Prostate gland (tissue), 2 donors: ENCODE data around the gene CHRD.

ENCODE experiments used
- CTCF ChIP-seq, 4 experiments: fragments of 200-600 bp in 2 of 4; fragments of 450-650 bp in 2 of 4; sonication (generic) in 2 of 4; IDR thresholded peaks; 1 replicate in 3 of 4; 2 replicates in 1 of 4; pipeline ENCODE4 v1.5.1; 2016 to 2019; ENCODE audit warnings: antibody characterized with exemption in 4 of 4, mild to moderate bottlenecking in 2 of 4, moderate library complexity in 2 of 4
- POLR2A ChIP-seq: fragments of 450-650 bp; IDR thresholded peaks from one replicate; pipeline ENCODE4 v1.6.1; 2016; ENCODE audit warnings: antibody characterized with exemption, mild to moderate bottlenecking

GRCh38 chr3:184378651-184379357 lies 1.1 kb upstream of the CHRD start:
- TF ChIP-seq CTCF (IDR thresholded peaks at IDR 0.05) (no peak), POLR2A (no peak)
